ENCODE measurements around the gene INPP5E.

INPP5E gene

DNA sequence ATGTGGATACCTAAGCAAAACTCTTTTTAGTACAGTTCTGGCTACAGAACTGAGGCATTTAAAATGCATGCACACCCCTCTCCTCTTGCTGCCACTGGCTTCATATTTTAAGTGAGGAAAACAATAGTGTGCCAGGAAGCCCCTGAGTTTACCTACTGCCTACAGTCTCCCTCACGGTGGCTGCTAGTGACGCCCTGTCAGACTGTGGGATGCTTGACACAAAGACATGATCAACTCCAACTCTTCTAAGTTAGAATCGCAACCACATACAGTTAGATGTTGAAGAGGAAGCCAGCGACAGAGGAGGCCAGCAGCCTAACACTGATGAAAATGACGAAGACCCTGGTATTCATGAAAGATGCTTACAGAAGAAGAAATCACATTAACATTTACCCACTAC is 41.9 kb upstream of the INPP5E start:
- H3K4me3 ChIP-seq (ENCODE audit: control insufficient read depth, low read depth, low read length) = peak overlapping the region; percentile 72
- no peak for DNase-seq (ENCODE audit: low read depth)
- TF ChIP-seq, protein P1, sequence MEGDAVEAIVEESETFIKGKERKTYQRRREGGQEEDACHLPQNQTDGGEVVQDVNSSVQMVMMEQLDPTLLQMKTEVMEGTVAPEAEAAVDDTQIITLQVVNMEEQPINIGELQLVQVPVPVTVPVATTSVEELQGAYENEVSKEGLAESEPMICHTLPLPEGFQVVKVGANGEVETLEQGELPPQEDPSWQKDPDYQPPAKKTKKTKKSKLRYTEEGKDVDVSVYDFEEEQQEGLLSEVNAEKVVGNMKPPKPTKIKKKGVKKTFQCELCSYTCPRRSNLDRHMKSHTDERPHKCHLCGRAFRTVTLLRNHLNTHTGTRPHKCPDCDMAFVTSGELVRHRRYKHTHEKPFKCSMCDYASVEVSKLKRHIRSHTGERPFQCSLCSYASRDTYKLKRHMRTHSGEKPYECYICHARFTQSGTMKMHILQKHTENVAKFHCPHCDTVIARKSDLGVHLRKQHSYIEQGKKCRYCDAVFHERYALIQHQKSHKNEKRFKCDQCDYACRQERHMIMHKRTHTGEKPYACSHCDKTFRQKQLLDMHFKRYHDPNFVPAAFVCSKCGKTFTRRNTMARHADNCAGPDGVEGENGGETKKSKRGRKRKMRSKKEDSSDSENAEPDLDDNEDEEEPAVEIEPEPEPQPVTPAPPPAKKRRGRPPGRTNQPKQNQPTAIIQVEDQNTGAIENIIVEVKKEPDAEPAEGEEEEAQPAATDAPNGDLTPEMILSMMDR (conservative IDR thresholded peaks at IDR 0.05; ENCODE audit: control insufficient read depth, insufficient read depth, low read depth, low read length) = no peak

DNA sequence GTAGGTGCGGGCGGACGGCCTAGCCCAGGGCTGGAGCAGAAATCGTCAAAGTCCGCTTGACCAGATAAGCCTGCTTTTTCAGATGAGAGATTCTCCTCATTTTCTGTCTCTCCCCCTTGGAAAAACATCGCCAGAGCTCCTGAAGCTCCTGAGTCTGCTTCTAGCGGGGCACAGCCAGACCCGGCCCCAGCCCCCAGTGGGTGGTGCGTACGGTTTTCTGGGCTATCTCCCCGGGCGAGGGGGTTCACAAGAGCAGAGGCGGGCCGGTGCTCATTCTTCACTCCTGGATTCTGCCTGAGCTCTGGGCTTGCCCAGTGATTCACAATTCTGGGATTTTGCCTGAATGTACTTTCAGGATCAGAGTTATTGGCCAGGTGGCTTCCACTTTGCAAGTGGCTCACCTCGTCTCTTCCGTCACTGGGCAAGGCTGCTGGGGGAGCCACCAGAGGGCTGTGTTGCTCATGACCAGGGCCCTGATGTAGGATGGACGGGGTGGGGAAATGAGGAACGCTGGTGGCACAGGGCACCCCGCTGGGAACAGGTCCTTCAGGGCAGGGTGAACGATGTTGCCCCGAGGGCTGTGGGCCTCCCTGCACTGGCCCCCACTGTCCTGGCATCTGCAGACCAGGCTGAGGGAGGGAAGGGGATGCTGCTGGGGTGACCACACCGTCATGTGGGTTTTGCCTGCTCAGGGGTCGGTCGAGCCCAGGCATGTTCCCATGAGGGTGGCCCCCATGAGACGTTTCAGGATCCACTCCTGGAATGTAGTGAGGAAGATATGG is 36.9 kb upstream of the INPP5E start:
- no peak overlapping the region for H3K4me3 ChIP-seq (ENCODE audit: control insufficient read depth, low read depth, low read length)
- TF ChIP-seq, protein P1 (conservative IDR thresholded peaks at IDR 0.05; ENCODE audit: control insufficient read depth, insufficient read depth, low read depth, low read length) = no peak
- no peak for DNase-seq (ENCODE audit: low read depth)

DNA sequence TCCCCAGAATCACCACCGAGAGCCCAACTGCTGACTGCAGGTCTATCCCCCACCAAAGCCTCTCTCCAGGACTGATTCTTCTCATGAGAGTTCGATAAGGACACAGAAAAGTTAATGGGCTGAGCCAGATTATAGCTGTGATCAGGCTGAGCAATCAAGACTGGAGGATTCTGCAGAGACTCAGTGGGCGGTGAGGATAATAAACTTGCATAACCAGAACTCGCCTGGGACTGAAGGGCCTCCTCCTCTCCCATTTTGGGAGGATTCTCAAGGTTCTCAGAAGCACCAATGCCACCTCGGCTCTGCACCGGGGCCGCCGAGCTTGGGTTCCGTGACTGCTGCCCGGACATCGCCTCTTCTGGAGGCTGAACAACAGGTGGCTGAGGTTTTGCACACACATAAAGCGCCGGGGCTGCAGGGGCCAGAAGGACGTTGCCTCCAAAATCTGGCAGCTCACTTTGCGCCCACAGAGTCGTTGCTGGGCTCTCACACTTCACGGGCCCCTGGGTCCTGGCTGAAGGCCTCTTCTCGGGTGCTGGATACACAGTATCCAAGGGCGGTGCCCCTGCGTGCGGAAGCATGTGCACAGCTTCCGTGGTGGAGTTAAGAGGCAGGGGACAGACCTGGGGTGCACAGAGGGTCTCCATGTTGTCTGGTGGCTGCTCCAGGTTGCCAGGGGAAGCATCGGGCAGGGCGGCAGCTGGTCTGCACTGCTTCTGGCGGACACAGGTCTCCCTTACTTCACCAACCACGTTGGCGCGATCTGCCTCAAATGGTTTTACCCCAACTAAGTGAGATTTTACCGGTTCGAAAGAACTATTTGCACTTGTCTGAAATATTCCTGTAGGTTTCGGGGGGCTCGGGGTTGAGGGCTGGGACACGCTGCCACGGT is 35.6 kb upstream of the INPP5E start:
- no peak for DNase-seq (ENCODE audit: low read depth)
- TF ChIP-seq, protein P1 (conservative IDR thresholded peaks at IDR 0.05; ENCODE audit: control insufficient read depth, insufficient read depth, low read depth, low read length) = no peak

DNA sequence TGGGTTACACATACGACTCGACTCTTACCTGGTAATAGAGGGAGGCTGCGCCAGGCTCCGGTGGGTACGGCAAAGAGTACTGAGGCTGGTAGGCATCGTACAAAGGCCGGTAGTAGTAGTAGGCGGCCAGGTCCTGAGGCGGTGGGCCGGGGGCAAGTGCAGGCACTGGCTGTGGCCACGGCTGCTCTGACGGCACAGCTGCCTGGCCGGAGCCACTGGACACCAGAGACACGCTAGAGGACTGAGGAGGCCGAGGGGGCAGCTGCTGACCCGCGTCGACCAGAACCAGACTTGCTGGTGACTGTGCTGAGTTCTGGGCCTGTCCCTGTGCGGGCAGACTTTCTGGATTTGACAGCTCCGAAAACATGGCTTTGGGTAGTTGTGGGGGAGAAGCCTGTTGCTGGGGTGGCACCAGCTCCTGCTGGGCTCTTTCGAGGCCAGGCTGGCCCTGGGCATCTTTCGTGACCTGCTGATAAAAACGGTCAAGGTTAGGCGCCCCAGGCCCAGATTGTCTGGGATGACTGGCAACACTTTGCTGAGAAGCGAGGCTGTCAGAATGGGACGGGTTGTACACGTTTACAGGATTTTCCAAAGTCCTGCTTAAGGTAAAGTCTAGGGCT is 34.5 kb upstream of the INPP5E start:
- TF ChIP-seq, protein P1 (conservative IDR thresholded peaks at IDR 0.05; ENCODE audit: control insufficient read depth, insufficient read depth, low read depth, low read length) = no peak
- H3K4me3 ChIP-seq (ENCODE audit: control insufficient read depth, low read depth, low read length) = no peak overlapping the region
- no peak for DNase-seq (ENCODE audit: low read depth)

More for the DNA sequence above, 35.6 kb upstream of the INPP5E start:
- H3K4me3 ChIP-seq (ENCODE audit: control insufficient read depth, low read depth, low read length) = no peak overlapping the region

DNA sequence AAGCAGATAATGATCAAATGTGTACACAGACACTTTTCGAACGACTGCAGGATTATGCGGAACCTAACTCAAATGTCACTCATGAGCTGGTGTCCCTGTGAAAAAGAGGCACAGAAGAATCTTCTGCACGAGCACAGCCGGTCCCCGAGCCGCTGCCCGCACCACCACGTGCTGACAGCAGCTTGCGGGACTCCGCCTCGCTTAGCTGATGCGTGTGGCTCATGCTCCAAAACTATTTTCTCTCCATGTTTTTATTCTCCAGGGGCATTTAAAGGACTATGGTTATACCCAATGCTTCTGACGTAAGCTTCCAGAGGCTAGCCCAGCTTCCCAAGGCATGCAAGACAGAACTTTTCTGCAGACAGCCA is 33.7 kb upstream of the INPP5E start:
- TF ChIP-seq, protein P1 (conservative IDR thresholded peaks at IDR 0.05; ENCODE audit: control insufficient read depth, insufficient read depth, low read depth, low read length) = no peak
- DNase-seq (ENCODE audit: low read depth) = no peak
- no peak overlapping the region for H3K4me3 ChIP-seq (ENCODE audit: control insufficient read depth, low read depth, low read length)

DNA sequence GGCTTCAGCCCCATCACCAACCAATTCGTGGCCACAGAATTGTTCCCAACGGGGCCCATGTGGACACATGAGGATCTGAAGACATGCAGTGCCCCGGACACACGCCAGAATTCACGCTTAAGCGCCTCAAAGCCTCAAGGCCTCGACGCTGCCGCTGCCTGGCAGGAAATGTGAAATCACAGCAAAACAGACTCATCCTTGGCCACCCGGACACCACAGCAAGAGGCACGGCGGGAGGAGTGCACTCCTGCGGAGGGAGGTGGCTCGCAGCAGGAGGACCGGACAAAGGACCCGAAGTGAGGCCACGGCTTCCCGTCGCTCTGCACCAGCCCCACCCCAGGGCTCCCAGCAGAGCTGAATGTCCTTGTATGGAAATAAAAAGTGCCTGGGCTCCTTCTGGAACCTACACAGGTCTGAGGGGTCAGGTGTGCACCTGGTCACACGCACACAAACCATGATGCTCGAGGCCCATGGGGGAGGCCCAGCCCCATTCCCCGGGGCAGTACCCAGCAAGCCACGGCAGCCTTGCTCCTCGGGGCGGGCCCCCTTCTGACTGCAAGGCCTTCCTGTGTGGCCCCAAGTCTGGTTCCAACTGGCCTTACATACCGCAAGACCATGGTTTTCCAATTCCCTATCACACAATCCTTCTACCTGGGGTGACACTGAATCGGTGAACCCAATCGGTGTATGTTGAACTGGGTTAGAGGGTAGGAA is 33.2 kb upstream of the INPP5E start:
- TF ChIP-seq, protein P1 (conservative IDR thresholded peaks at IDR 0.05; ENCODE audit: control insufficient read depth, insufficient read depth, low read depth, low read length) = no peak
- no peak for DNase-seq (ENCODE audit: low read depth)
- no peak overlapping the region for H3K4me3 ChIP-seq (ENCODE audit: control insufficient read depth, low read depth, low read length)
